Endometrium (tissue), 2 donors: Measurements from ENCODE around the gene RITA1.

ENCODE experiments used
- FAIRE-seq: peaks from 2 replicates; lab custom pipeline; 2012; peaks lifted over from hg19 to GRCh38; lab: Jason Lieb, UNC
- donor health status: control.
- donor health status: control.

The RITA1 gene

DNA sequence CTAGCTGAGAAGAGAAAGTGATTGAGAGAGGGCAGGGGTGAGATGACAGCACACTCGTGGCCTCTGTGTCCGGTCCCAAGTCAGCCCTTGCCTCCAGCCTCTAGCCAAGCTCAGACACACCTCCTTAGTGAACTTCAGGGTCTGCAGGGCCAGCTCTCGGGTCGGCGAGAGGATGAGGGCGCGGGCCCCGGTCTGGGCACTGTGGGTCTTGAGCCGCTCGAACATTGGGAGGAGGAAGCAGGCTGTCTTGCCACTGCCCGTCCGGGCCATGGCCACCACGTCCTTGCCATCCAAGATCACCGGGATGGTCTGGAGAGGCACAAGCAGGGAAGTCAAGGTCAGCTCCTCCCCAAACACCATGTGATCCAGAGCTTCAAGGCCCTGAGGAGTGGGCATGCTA lies 6.5 kb upstream of the RITA1 start:
- no peak for FAIRE-seq

DNA sequence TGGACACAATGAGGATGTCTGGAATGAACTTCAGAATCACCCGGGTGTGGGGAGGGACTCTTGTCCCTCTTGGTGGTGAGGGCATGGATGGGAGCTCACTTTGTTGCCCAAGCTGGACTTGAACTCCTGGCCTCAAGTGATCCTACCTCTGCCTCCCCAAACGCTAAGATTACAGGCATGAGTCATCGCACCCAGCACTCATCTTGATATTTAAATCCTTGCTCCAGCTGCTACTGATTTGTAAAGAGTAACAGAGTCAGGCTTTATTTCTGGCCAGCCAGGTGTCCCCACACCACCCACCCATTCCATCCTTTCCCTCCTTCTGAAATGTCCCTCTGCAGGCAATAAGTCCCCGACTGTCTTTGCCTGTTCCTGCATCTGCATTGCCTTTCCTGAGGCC lies 5.2 kb upstream of the RITA1 start:
- FAIRE-seq = no peak

DNA sequence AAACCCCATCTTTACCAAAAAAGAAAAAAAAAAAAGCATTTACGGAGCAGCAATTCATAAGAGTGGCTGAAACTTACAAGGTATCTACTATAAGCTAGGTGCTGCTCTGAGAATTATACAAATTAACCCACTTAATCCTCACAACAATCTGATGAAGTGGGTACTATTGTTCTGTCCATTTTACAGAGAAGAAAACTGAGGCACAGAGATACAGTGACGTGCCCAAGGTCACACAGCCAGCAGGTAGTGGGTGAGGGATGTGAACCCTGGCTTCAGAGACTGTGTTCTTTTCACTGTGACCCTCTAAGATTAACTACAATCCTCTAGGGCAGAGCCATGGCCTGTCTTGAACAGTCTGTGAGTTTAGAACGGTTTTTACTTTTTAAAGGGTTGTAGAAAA lies 3.5 kb upstream of the RITA1 start:
- no peak for FAIRE-seq

DNA sequence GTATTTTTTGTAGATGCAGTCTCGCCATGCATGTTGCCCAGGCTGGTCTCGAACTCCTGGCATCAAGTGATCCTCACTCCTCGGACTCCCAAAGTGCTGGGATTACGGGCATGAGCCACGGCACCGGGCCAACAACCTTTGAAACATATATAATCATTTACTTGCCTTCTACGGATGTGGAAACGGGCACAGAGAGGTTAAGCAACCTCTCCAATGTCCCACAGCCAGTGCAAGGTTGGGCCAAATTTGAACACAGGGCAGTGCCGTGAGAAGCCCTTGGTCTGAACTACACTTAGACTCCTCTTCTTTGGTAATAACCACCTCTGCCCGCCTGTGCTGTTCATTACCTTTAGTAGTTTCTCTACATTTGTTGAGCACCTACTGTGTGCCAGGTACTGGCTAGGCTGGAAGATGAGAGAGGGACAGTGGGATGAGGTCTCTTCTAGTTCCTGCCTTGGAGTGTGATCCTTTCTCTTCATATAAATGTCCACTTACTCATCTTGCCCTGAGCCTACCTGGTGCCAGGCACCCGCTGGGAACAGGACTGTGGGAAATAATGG lies 2.4 kb upstream of the RITA1 start:
- no peak for FAIRE-seq

DNA sequence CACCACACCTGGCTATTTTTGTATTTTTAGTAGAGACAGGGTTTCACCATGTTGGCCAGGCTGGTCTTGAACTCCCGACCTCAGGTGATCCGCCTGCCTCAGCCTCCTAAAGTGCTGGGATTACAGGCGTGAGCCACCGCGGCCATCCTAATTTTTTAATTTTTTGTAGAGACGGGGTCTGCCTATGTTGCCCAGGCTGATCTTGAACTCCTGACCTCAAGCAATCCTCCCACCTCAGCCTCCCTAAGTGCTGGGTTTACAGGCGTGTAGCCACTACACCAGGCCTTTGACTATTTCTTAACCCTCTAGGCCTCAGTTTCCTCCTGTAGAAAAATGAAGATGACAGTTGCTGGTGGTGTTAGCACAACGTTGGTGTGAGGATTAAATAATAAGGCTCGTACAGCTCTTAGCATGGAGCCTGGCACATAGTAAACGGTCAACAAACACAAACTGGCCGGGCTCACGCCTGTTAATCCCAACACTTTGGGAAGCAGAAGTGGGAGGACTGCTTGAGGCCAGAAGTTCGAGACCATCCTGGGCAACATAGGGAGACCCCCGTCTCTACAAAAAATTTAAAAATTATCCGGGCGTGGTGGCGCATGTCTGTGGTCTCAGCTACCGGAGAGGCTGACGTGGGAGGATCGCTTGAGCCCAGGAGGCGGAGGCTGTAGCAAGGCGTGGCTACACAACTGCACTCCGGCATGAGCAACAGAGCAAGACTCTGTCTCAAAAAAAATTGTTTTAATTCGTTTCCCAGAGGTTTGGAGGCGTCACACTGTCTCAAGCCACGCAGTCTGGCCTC lies 1.2 kb upstream of the RITA1 start:
- FAIRE-seq = no peak

DNA sequence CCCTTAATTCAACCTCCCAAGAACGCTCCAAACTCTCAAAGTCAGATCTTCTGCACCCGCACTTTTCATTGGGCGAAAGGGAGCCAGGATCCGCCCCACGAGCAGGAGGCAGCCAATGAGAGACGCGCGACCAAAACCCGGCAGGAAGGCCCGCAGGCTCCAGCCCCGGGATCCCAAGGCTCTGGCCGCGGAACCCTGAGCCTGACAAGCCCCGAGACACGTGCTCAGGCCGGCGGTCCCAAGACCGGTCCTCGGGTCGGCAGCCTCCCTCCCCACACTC lies 681 bp upstream of the RITA1 start:
- FAIRE-seq = no peak

DNA sequence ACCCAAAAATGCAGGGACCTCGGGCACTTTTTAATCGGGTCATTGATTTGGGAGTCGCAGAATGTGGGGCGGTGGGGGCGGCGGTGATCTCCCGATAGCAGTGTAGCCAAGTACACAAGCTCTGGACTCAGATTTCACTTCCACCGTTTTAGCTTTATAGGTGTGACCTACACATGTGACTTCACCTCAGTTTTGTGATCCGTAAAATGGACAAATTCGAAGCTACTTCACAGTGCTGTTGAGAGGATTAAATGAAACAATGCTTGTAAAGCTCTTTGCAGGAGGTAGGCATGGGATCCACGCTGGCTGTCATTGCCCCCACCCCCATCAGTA lies 478 bp downstream of the RITA1 start:
- FAIRE-seq = no peak

DNA sequence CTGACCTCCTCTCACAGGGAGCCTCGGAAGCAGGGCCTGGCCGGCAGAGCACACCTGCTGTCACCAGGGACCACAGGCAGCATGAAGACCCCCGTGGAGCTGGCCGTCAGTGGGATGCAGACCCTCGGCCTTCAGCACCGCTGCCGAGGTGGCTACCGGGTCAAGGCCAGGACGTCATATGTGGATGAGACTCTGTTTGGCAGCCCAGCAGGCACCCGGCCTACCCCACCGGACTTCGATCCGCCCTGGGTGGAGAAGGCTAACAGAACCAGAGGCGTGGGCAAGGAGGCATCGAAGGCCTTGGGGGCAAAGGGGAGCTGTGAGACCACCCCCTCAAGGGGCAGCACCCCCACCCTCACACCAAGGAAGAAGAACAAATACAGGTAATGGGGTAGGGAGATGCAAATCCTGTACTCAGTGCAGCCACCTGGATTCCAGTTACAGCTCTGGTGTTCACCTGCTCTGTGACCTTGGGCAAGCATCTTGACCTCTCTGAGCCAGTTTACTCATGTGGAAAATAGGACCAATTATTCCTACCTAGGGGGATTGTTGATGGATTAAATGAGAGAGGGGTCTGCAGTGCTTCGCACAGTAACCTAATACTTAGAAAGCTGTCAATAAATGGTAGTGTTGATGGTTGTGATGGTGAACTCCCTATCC lies 1.3 kb downstream of the RITA1 start:
- FAIRE-seq = no peak

DNA sequence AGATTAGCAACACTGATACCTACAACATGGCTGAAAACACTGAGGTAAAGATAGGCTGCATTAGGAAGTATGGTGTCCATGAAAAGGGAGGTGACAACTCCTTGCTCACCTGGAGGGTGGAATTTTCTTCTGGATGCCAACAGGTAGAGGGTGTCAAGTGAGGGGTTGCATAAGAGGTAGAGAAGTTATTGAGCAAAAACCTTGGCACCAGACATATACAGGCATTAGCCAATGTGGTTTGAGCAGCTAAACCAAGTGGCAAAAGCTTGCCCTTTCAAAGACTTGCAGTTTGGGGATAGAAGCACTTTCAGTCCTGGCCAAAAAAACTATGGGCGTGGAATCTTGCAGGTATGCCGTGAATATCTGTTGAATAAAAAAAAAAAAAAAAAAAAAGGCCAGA lies 3.8 kb downstream of the RITA1 start:
- FAIRE-seq = no peak

DNA sequence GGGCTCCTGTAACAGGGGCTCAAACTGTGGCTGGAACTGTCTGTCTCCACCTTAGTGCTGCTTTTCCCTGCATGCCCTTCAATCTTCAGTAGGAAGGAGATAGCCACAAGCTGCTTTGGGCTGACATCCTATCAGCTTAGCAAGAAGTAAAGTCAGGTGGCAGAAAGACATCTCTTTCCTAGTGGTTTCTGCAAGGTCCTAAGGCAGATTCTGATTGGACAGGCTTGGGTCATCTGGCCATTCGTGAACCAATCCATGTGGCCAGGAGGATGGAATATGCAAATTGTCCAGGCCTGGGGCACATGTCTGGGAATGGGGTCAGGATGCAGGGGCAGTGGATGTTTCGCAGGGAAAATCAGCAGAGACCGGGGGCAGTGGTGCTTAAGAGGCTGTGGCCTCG lies 5.2 kb downstream of the RITA1 start:
- no peak for FAIRE-seq

DNA sequence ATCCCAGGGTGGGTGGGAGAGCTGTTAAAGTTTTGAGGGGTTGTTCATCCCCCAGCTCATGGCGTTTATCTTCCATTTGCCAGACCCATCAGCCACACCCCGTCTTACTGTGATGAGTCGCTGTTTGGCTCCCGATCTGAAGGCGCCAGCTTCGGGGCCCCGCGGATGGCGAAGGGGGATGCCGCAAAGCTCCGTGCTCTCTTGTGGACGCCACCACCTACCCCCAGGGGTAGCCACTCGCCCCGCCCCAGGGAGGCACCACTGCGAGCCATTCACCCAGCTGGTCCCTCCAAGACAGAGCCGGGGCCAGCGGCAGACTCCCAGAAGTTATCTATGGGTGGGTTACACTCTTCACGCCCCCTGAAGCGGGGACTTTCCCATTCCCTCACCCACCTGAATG lies 5.7 kb downstream of the RITA1 start:
- no peak for FAIRE-seq

DNA sequence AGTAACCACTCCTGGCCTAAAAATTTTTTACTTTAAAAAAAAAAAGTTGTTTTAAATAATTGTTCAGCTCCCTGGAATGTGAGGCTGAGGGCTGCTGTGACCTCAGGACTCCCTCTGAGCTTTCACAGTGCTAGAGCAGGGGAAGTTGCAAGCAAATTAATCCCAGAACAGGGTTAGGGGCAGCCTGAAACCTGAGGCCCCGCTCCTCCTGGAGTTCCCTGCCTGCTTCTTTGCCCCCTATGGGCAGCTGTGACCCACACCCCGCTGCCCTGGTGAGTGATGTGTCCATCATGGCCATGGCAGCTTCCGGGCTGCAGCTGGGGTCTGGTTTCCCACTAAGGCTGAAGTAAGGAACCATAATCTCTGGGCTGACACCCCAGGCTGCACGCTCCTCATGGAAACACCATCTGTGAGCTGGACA lies 9.5 kb downstream of the RITA1 start:
- no peak for FAIRE-seq

DNA sequence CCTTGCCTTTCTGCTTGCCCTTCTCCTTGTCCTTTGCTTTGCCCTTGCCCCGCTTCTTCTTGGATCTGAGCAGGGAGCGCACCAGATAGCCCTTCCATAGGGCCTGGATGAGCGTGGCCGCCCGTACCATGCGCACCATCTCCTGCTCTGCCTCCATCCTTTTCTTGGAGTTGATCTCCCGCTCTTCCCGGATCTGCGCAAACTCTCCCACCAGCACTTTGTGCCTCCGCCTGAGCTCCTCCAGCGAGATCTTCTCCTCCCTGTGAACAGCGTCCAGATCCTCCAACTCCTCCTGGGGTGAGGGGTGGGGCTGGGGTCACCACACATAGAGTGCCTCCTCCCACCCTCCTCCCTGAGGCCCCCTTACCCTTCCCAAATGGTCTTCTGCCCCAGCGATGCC lies 10.1 kb downstream of the RITA1 start:
- no peak for FAIRE-seq

DNA sequence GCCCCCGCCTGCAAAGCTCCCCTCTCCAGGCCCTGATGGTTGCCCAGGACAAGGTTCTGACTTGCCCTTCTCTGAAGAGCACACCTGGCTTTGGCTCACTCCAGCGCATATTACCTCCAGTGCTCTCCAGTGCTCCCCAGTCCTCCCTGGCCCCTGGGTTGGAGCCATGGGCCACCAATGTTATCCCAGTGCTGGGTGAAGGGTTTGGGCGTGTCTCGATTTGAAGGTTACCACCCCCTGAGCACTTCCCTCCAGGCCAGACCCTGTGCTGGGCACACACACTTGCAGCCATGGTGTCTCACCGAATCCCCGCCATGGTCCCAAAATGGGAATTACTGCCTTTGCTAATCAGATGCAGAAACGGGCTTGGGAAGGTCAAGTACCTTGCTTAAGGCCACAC lies 11.1 kb downstream of the RITA1 start:
- FAIRE-seq = no peak

DNA sequence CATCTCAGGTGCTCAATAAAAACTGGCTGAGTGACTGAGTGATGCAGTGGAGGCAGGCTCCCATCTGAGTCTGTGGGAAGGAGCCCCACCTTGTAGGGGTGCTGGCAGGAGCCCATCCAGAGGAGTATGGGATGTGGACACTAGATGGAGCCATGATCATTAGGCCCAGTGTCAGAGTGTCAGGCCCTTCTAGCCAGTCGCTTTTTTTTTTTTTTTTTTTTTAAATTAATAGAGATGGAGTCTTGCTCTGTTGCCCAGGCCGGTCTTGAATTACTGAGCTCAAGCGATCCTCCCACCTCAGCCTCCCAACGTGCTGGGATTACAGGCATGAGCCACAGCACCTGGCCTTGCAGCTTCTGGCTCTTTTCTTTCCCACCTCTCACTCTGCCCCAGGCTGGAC lies 11.5 kb downstream of the RITA1 start:
- FAIRE-seq = peak; percentile 21

DNA sequence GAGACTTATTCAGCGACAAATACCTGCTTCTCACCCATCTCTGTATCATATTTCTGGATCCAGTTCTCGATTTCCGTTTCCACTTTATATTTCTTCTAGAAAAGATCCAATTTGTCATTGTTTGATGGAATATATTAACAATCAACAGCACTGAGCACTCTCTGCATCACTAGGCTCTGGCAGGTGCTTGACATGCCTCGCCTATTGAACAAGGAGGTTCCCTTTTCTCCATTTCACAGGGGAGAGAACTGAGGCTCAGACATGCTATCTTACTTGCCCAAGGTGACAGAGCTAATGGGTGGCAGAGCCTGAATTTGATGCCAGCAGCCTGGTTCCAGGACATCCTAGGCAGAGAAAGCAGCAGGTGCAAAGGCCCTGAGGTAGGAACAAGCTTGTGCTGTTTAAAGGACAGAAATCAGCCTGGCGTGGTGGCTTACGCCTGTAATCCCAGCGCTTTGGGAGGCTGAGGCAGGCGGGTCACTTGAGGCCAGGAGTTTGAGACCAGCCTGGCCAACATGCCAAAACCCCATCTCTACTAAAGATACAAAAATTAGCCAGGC lies 12.1 kb downstream of the RITA1 start:
- no peak for FAIRE-seq

DNA sequence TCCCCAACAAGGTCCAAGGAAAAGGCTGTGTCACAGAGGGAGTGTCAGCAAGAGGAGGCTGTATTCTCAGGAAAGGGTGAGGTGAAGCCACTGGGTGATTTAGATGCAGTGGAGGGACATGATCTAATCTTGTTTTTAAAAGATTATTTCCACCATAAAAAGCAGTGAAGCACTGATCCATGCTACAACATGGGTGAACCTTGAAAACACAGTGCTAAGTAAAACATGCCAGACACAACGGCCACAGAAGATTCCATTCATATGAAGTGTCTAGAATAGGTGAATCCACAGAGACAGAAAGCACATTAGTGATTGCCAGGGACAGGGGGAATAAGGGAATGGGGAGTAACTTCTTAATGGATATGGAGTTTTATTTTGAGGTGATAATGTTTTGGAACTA lies 12.8 kb downstream of the RITA1 start:
- no peak for FAIRE-seq

DNA sequence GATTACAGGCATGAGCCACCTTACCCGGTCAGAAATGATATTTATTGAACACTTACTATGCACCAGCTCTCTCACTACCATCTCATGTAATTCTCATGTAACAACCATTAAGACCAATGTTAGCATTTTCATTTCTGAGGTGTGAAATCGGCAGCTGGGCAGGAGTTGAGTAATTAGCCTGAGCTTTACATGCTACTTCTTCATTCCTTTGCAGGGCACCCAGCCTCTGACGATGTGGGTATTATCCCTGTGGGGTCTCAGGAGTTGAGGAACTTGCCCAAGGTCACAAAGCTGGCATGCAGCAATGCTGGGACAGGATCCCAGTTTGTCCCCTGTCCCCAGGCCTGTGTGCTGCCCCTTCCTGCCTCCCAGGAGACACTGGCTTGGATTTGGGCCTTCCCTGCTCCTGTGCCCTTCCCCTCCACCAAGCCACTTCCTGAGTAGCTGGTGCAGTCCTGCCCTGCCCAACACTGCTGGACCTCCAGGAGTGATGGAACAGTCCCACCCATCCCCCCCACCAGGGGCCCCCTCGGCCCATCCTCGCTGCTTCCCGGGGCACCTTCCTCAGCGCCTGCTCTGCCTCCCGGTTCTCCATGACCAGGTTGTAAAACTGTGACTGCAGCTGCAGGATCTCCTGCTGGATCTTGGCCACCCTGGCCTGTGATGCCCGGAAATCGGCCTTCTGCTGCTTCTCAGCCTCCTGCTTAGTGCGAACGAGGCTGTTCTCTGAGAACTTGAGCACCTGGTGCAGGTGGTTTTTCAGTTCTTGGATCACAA lies 14.7 kb downstream of the RITA1 start:
- no peak for FAIRE-seq

DNA sequence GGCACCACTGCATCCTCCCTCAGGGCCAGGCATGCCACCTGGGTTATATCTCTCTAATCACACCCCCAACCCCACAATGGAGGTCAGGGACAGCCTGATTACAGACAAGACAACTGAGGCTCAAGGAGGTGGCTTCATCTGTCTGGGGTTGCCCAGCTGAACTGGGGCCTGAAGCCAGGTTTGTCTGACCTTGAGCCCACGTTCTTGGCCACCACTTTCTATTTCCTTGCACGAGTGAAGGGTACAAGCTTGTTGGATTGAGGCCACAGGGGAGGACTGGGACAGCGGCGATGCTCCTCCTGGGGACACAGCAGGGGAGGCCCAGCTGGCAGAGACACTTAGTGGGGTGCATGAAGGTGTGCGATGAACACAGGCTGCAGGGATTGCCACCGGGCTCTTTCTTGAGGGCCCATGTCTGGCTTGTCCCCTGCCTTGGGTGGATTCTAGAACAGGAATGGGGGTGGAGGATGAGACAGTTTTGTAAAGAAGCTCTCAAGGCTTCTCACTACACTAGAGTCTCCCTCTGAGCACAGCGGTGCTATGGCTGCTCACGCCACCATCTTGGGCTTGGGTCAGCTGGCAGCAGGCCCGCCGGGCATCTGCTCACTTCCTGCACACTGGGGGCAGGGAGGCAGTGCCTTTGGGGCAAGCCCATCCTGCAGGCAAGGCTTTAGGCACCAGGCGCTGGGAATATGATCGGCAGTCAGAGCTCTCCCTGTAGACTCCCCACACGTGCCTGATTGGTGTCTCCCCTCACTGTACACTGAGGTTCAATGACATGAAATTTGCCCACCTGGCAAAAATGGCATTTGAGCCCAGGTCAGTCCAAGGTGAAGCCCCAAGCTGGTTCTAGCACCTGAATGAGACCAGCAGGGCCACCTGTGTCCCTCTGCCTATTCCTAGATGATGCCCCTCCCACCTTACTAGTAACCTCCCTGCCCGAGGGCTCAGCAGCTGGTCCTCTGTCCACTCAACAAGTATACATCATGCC lies 16.0 kb downstream of the RITA1 start:
- no peak for FAIRE-seq

DNA sequence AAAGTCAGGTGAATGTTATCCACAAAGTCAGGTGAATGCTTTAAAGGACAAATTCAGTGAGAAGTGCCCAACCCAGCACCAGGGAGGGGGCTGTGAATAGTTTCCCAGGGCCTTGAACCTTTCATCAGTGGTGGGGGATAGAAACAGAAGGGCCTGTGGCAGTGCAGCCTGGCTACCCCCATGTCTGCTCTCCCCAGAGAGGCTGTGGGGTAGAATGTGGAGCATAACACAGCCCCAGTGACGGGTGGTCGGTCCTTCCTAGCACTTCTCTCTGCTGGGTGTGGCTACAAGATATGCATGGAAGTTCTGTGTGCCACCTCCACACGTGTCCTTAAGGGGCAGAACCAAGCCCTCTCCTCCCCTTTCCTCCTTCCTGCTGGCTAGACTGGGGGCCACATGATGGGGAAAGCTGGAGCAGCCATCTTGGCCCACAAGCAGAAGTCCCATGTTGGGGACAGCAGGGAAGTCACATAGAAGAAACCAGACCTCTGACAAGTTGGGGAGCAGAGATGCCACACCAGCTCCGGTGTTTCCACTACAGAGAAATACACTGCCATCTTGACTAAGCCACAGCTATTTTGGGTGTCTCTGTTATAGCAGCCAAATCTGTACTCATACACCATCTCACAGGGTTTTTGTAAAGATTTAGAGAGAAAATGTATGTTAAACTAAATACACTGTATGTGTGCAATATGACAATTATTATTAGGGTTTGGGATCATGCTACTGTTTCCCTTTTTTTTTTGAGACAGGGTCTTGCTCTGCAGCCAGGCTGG lies 17.0 kb downstream of the RITA1 start:
- FAIRE-seq = no peak
